Spleen (tissue), 7 donors: ENCODE results near the gene NBPF26.
"Not testable (repeated sequence)": the region's sequence is repeated elsewhere in the genome, so short reads cannot be mapped to it uniquely, and the experiment has no call there.

Source experiments
- CTCF ChIP-seq, 11 experiments: fragments of 200-600 bp in 7 of 11; fragments of 450-650 bp in 4 of 11; sonication (generic) in 4 of 11; IDR thresholded peaks in 8 of 11; conservative IDR thresholded peaks in 3 of 11; 1 replicate in 7 of 11; 2 replicates in 4 of 11; pipeline versions ENCODE4 v1.4.0 to v1.8.0; 2016 to 2021; ENCODE audit warnings: antibody characterized with exemption in 11 of 11, inconsistent platforms in 4 of 11, mild to moderate bottlenecking in 1 of 11
- POLR2A ChIP-seq, 3 donors: fragments of 450-650 bp; IDR thresholded peaks; one replicate each; pipeline ENCODE4 v1.5.1; 2017; ENCODE audit warnings: antibody characterized with exemption in 3 of 3, mild to moderate bottlenecking in 1 of 3
- donor health status: DM: no; HTN: no; CAD: no; lungs with moderate emphysema.
- donor health status: DM: no; HTN: no; CAD: no.
- donor health status: DM: no; HTN: no; CAD: no.

GRCh38 chr1:120850287-120850536, 126.5 kb downstream of the NBPF26 start:
- TF ChIP-seq POLR2A (IDR thresholded peaks at IDR 0.05); CTCF (IDR thresholded peaks at IDR 0.05 in 8 of 11, conservative IDR thresholded peaks at IDR 0.05 in 3 of 11): not testable (repeated sequence)
